Ishikawa (cell line): ENCODE measurements around the gene SGO1.

Experiments
- CREB1 ChIP-seq: IDR thresholded peaks from 2 replicates; pipeline ENCODE4 v1.6.1; 2012; ENCODE audit warnings: low read depth
- RAD21 ChIP-seq: IDR thresholded peaks from 2 replicates; pipeline ENCODE4 v1.6.1; 2012; ENCODE audit warnings: low read depth
- REST ChIP-seq: IDR thresholded peaks from 2 replicates; pipeline ENCODE4 v1.6.1; 2012; ENCODE audit warnings: low read depth, mild to moderate bottlenecking
- TEAD4 ChIP-seq: IDR thresholded peaks from 2 replicates; pipeline ENCODE4 v1.6.1; 2012
- TF ChIP-seq, protein P1 (sequence below): IDR thresholded peaks from 2 replicates; pipeline ENCODE4 v1.6.1; 2012

- TF ChIP-seq, protein P1, sequence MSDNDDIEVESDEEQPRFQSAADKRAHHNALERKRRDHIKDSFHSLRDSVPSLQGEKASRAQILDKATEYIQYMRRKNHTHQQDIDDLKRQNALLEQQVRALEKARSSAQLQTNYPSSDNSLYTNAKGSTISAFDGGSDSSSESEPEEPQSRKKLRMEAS = no peak
- TF ChIP-seq CREB1 (no peak), RAD21 (no peak), TEAD4 (no peak), REST (no peak)
Measured at GRCh38 chr3:20136231-20136630, 49.8 kb downstream of the SGO1 start.
